SU-DHL-6 (cell line): ENCODE data around the gene CDK6.

Experiments
- H2AFZ ChIP-seq: fragments of 200-600 bp; sonication (generic); 2 replicates; pipeline ENCODE4 v1.6.1; 2014; ENCODE audit warnings: low read depth, mild to moderate bottlenecking, moderate library complexity, mixed read lengths, antibody characterized with exemption, low read length; ENCODE audit not compliant: severe bottlenecking
- H3F3A ChIP-seq: fragments of 200-600 bp; shearing (Covaris generic); 2 replicates; pipeline ENCODE4 v1.6.0; 2016; ENCODE audit warnings: antibody characterized with exemption, mild to moderate bottlenecking; ENCODE audit not compliant: insufficient read depth
- H3K27ac ChIP-seq: fragments of 200-600 bp; sonication (generic); 2 replicates; pipeline ENCODE4 v1.5.1; 2016; ENCODE audit warnings: low read depth, mild to moderate bottlenecking, low read length, moderate library complexity, mixed read lengths
- H3K27me3 ChIP-seq: fragments of 200-600 bp; sonication (generic), shearing (Covaris generic); 2 replicates; pipeline ENCODE4 v1.6.0; 2014; ENCODE audit warnings: mild to moderate bottlenecking, low read length
- H3K36me3 ChIP-seq: fragments of 200-600 bp; sonication (generic); 2 replicates; pipeline ENCODE4 v1.6.1; 2014; ENCODE audit warnings: mild to moderate bottlenecking, low read length, mixed read lengths
- H3K4me2 ChIP-seq: fragments of 300-600, 200-600 bp; shearing (Covaris generic), sonication (generic); 2 replicates; pipeline ENCODE4 v1.6.0; 2014; ENCODE audit warnings: low read length, low read depth, mild to moderate bottlenecking; ENCODE audit not compliant: poor library complexity, severe bottlenecking
- H3K4me3 ChIP-seq: fragments of 200-600 bp; sonication (generic); 2 replicates; pipeline ENCODE4 v1.5.1; 2014; ENCODE audit warnings: antibody characterized with exemption, low read length, mild to moderate bottlenecking, mixed read lengths; ENCODE audit not compliant: insufficient read depth, poor library complexity, severe bottlenecking
- H3K79me2 ChIP-seq: fragments of 200-600 bp; sonication (generic); 2 replicates; pipeline ENCODE4 v1.6.1; 2014; ENCODE audit warnings: mild to moderate bottlenecking, low read length, moderate library complexity; ENCODE audit not compliant: insufficient read depth
- H3K9ac ChIP-seq: fragments of 200-600 bp; sonication (generic); 2 replicates; pipeline ENCODE4 v1.7.0; 2014; ENCODE audit warnings: mild to moderate bottlenecking, low read length
- H3K9me2 ChIP-seq: fragments of 200-600 bp; sonication (generic); replicated peaks from 2 replicates; pipeline ENCODE4 v1.6.1; 2014; ENCODE audit warnings: low read length; ENCODE audit not compliant: insufficient read depth
- H3K9me3 ChIP-seq: fragments of 200-600 bp; sonication (generic); 2 replicates; pipeline ENCODE4 v1.6.1; 2014; ENCODE audit warnings: low read length, mixed read lengths; ENCODE audit not compliant: insufficient read depth
- H4K20me1 ChIP-seq: fragments of 200-600 bp; sonication (generic); 2 replicates; pipeline ENCODE4 v1.6.1; 2014; ENCODE audit warnings: low read depth, mild to moderate bottlenecking, antibody characterized with exemption, low read length, moderate library complexity, mixed read lengths
- EZH2phosphoT487 ChIP-seq: fragments of 200-600 bp; sonication (generic), shearing (Covaris generic); conservative IDR thresholded peaks from 2 replicates; pipeline ENCODE4 v1.6.1; 2018; ENCODE audit warnings: mild to moderate bottlenecking, antibody characterized with exemption, low read length, moderate library complexity, mixed read lengths
- TF ChIP-seq, protein P1 (sequence below): fragments of 200-600 bp; sonication (generic); IDR thresholded peaks from one replicate; pipeline ENCODE4 v1.5.1; 2017; ENCODE audit warnings: antibody characterized with exemption, mild to moderate bottlenecking, low read length, moderate library complexity; ENCODE audit not compliant: insufficient read depth, poor library complexity, severe bottlenecking

CDK6 gene

DNA sequence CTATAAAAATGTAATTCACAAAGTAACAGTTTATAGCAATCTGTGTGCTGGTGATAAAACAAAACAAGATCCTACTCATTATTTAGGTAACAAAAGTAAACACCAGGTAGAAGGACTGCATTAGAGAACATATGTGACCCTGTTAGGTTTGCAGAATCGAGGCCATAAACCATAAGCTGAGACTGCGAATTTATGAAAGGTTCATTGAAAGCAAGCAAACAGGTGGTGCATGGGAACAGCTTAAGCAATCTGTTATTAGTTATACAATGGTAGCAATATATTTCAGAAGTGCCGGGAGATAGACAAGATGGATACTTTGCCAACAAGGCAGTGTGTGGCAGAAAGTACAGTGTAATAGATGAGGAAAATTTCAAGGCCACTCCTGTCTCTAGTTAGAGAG, 222.7 kb downstream of the CDK6 start:
- no peak overlapping the region for H3K4me3 ChIP-seq
- no peak overlapping the region for H2AFZ ChIP-seq
- H3K27ac ChIP-seq, result no peak overlapping the region
- H3F3A ChIP-seq, result 0 out of 2 replicates have a peak, but pooled peaks cover 7% of the 10 kb centered on the region
- no peaks in the 10 kb centered on the region for H3K79me2 ChIP-seq
- TF ChIP-seq EZH2phosphoT487, result no peak
- TF ChIP-seq, protein P1, sequence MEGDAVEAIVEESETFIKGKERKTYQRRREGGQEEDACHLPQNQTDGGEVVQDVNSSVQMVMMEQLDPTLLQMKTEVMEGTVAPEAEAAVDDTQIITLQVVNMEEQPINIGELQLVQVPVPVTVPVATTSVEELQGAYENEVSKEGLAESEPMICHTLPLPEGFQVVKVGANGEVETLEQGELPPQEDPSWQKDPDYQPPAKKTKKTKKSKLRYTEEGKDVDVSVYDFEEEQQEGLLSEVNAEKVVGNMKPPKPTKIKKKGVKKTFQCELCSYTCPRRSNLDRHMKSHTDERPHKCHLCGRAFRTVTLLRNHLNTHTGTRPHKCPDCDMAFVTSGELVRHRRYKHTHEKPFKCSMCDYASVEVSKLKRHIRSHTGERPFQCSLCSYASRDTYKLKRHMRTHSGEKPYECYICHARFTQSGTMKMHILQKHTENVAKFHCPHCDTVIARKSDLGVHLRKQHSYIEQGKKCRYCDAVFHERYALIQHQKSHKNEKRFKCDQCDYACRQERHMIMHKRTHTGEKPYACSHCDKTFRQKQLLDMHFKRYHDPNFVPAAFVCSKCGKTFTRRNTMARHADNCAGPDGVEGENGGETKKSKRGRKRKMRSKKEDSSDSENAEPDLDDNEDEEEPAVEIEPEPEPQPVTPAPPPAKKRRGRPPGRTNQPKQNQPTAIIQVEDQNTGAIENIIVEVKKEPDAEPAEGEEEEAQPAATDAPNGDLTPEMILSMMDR, result no peak
- H4K20me1 ChIP-seq, result no peaks in the 10 kb centered on the region; the same call in 1 of the 2 replicates
- H3K4me2 ChIP-seq, result no peak overlapping the region
- no peaks in the 10 kb centered on the region for H3K9me2 ChIP-seq
- H3K9ac ChIP-seq, result no peak overlapping the region
- no peaks in the 10 kb centered on the region for H3K27me3 ChIP-seq
- no peaks in the 10 kb centered on the region for H3K9me3 ChIP-seq
- H3K36me3 ChIP-seq, result no peaks in the 10 kb centered on the region

- Histone ChIP-seq H3F3A (0 out of 2 replicates have a peak, but pooled peaks cover 7% of the 10 kb centered on the region), H3K27ac (no peak overlapping the region)
Measured at GRCh38 chr7:92613214-92613613, 223.2 kb downstream of the CDK6 start.

DNA sequence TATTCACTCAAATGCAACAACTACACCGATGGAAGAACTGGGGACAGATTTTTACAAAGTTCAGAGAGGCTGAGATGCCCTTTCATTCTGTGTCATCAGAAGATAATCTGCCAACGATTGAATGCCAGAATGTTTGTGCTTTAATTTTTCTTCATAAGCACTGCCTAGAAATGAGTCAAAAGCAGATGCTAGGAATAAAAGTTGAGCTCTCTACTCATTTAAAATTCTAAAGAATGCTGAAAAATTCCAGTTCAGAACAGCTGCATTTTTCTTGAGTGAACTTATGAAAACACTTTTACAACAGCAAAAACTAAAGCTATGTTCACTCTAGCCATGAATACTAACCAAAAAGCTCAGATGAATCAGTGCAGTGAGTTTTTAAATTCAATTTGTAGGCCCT, 223.9 kb downstream of the CDK6 start:
- H3K79me2 ChIP-seq, result no peaks in the 10 kb centered on the region
- no peak overlapping the region for H3K9ac ChIP-seq
- no peaks in the 10 kb centered on the region for H3K9me2 ChIP-seq
- H3K36me3 ChIP-seq, result no peaks in the 10 kb centered on the region
- H2AFZ ChIP-seq, result no peak overlapping the region
- no peak overlapping the region for H3K4me3 ChIP-seq
- TF ChIP-seq, protein P1, result no peak
- no peak for TF ChIP-seq EZH2phosphoT487
- H3K27me3 ChIP-seq, result no peaks in the 10 kb centered on the region
- 0 out of 2 replicates have a peak, but pooled peaks cover 7% of the 10 kb centered on the region for H3F3A ChIP-seq
- no peaks in the 10 kb centered on the region for H3K9me3 ChIP-seq
- H3K4me2 ChIP-seq, result no peak overlapping the region
- no peaks in the 10 kb centered on the region; the same call in 1 of the 2 replicates for H4K20me1 ChIP-seq
- no peak overlapping the region for H3K27ac ChIP-seq

More at GRCh38 chr7:92613214-92613613, 223.2 kb downstream of the CDK6 start:
- Histone ChIP-seq H4K20me1 (no peaks in the 10 kb centered on the region; the same call in 1 of the 2 replicates), H3K4me3 (no peak overlapping the region), H3K9me3 (no peaks in the 10 kb centered on the region), H2AFZ (no peak overlapping the region), H3K4me2 (no peak overlapping the region), H3K9me2 (no peaks in the 10 kb centered on the region), H3K36me3 (no peaks in the 10 kb centered on the region), H3K79me2 (no peaks in the 10 kb centered on the region), H3K9ac (no peak overlapping the region), H3K27me3 (no peaks in the 10 kb centered on the region)
- TF ChIP-seq, protein P1, result no peak
- no peak for TF ChIP-seq EZH2phosphoT487
